ENCODE results near the gene KCNJ10. TPM values are rescaled to one million over a fixed set of nuclear protein-coding genes. Genes with fewer than 3 reads are reported as not detected.

The KCNJ10 gene
- total and polyA plus RNA-seq, 2 experiments from 2014 or later, result not detected

GRCh38 chr1:160095382-160096105, 25.6 kb upstream of the KCNJ10 start:
- no peak for TF ChIP-seq EZH2 (IDR thresholded peaks at IDR 0.05; ENCODE audit: borderline replicate concordance)
- no peak for TF ChIP-seq CTCF (IDR thresholded peaks at IDR 0.05; ENCODE audit: poor library complexity)
- TF ChIP-seq EZH2phosphoT487 (IDR thresholded peaks at IDR 0.05; ENCODE audit: low read depth, severe bottlenecking, unreplicated experiment), result no peak
- peaks cover 13% of the 10 kb centered on the region for H3K4me1 ChIP-seq (ENCODE audit: insufficient read depth)
- no peaks in the 10 kb centered on the region for H3K36me3 ChIP-seq (replicated peaks; ENCODE audit: insufficient read depth, low read depth)
- H3K4me2 ChIP-seq, result no peak overlapping the region
- H3K4me3 ChIP-seq, result no peak overlapping the region
- H2AFZ ChIP-seq, result no peak overlapping the region
- H3K27ac ChIP-seq, result no peak overlapping the region
- H3K27me3 ChIP-seq, result no peaks in the 10 kb centered on the region
- H3K9me3 ChIP-seq (ENCODE audit: low read depth), result no peaks in the 10 kb centered on the region
- H3K79me2 ChIP-seq, result peaks cover 18% of the 10 kb centered on the region
- no peaks in the 10 kb centered on the region for H3K9me2 ChIP-seq (replicated peaks; ENCODE audit: insufficient read depth)
- DNase-seq (ENCODE audit: low spot score), result no peak
- WGBS (ENCODE audit: low lambda C conversion rate, missing lambda C conversion rate), result 94% methylated on average over 4 of the region's 4 CpGs
- no peaks in the 10 kb centered on the region for H4K20me1 ChIP-seq (ENCODE audit: insufficient read depth, poor library complexity, severe bottlenecking)

GRCh38 chr1:160094806-160095205, 24.8 kb upstream of the KCNJ10 start:
- H3K27ac ChIP-seq, result no peak overlapping the region
- H3K36me3 ChIP-seq (replicated peaks; ENCODE audit: insufficient read depth, low read depth), result no peaks in the 10 kb centered on the region
- TF ChIP-seq EZH2 (IDR thresholded peaks at IDR 0.05; ENCODE audit: borderline replicate concordance), result no peak
- no peak for TF ChIP-seq CTCF (IDR thresholded peaks at IDR 0.05; ENCODE audit: poor library complexity)
- no peak for TF ChIP-seq EZH2phosphoT487 (IDR thresholded peaks at IDR 0.05; ENCODE audit: low read depth, severe bottlenecking, unreplicated experiment)
- H3K9me2 ChIP-seq (replicated peaks; ENCODE audit: insufficient read depth), result no peaks in the 10 kb centered on the region
- H3K9me3 ChIP-seq (ENCODE audit: low read depth), result no peaks in the 10 kb centered on the region
- H3K79me2 ChIP-seq, result peaks cover 18% of the 10 kb centered on the region
- H3K27me3 ChIP-seq, result no peaks in the 10 kb centered on the region
- H3K4me1 ChIP-seq (ENCODE audit: insufficient read depth), result peaks cover 13% of the 10 kb centered on the region
- no peak overlapping the region for H3K4me2 ChIP-seq
- H3K4me3 ChIP-seq, result no peak overlapping the region
- no peaks in the 10 kb centered on the region for H4K20me1 ChIP-seq (ENCODE audit: insufficient read depth, poor library complexity, severe bottlenecking)
- no peak for DNase-seq (ENCODE audit: low spot score)
- H2AFZ ChIP-seq, result no peak overlapping the region
- WGBS (ENCODE audit: low lambda C conversion rate, missing lambda C conversion rate), result 95% methylated on average over 14 of the region's 14 CpGs

- no peaks in the 10 kb centered on the region for H3K9me3 ChIP-seq (ENCODE audit: low read depth)
These were observed 24.3 kb upstream of the KCNJ10 start for GRCh38 chr1:160094291-160094625.

More at GRCh38 chr1:160094291-160094625, 24.3 kb upstream of the KCNJ10 start:
- H3K36me3 ChIP-seq (replicated peaks; ENCODE audit: insufficient read depth, low read depth), result no peaks in the 10 kb centered on the region
- no peaks in the 10 kb centered on the region for H3K27me3 ChIP-seq
- TF ChIP-seq EZH2phosphoT487 (IDR thresholded peaks at IDR 0.05; ENCODE audit: low read depth, severe bottlenecking, unreplicated experiment) (no peak), CTCF (IDR thresholded peaks at IDR 0.05; ENCODE audit: poor library complexity) (no peak), EZH2 (IDR thresholded peaks at IDR 0.05; ENCODE audit: borderline replicate concordance) (no peak)
- WGBS (ENCODE audit: low lambda C conversion rate, missing lambda C conversion rate), result 97% methylated on average over 4 of the region's 4 CpGs
- no peak overlapping the region for H3K4me2 ChIP-seq
- H3K4me3 ChIP-seq, result no peak overlapping the region
- no peak overlapping the region for H2AFZ ChIP-seq
- H4K20me1 ChIP-seq (ENCODE audit: insufficient read depth, poor library complexity, severe bottlenecking), result no peaks in the 10 kb centered on the region
- H3K27ac ChIP-seq, result no peak overlapping the region
- no peaks in the 10 kb centered on the region for H3K9me2 ChIP-seq (replicated peaks; ENCODE audit: insufficient read depth)
- DNase-seq (ENCODE audit: low spot score), result no peak
- peaks cover 18% of the 10 kb centered on the region for H3K79me2 ChIP-seq
- H3K4me1 ChIP-seq (ENCODE audit: insufficient read depth), result peaks cover 13% of the 10 kb centered on the region
